Mononuclear cell (primary cell): Measurements from ENCODE around the gene AUTS2. TPM values are rescaled to one million over a fixed set of nuclear protein-coding genes. Genes with fewer than 3 reads are reported as not detected.

ENCODE experiments used
- H3K27me3 ChIP-seq: 2 replicates; pipeline ENCODE4 v1.6.0; 2011; ENCODE audit warnings: low read length, control low read depth; ENCODE audit not compliant: insufficient read depth
- H3K4me1 ChIP-seq: 2 replicates; pipeline ENCODE4 v1.5.1; 2011; ENCODE audit warnings: mild to moderate bottlenecking, low read length, control low read depth; ENCODE audit not compliant: insufficient read depth
- H3K4me3 ChIP-seq: 2 replicates; pipeline ENCODE4 v1.5.1; 2011; ENCODE audit warnings: mild to moderate bottlenecking, low read length, moderate library complexity
- H3K9me3 ChIP-seq: 2 replicates; pipeline ENCODE4 v1.5.1; 2011; ENCODE audit warnings: low read depth, mild to moderate bottlenecking, control low read depth, low read length
- total RNA-seq: library from RNA; depleted of rRNA; stranded (reverse); fragments of >200 nt; gene quantifications from one replicate; pipeline ENCODE4 v1.2.3, GENCODE V29; 2012

AUTS2 gene
- total RNA-seq, 1 donor, result 16.5 TPM

- H3K9me3 ChIP-seq, result no peaks in the 10 kb centered on the region
- no peak overlapping the region for H3K4me3 ChIP-seq
- H3K4me1 ChIP-seq, result no peaks in the 10 kb centered on the region
- H3K27me3 ChIP-seq, result no peaks in the 10 kb centered on the region
These were observed 506.0 kb downstream of the AUTS2 start for GRCh38 chr7:70104243-70104642.

DNA sequence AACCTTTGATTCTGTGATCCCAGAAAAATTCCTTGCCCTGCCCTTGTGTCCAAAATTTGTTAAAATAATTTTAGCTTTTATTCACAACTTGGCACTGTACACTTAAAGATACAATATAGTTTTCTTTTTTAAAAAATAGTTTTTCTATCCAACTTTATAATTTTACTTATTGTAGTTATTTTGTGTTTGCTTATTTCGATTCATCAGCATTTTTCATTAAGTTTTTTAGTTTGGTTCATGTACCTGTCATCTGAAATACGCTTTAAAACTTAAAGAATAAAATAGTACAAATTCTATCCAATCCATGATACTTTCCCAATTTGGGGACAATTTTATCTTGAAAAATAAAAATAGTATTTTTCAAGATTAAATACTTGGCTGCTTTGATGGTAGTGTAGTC is 514.8 kb downstream of the AUTS2 start:
- Histone ChIP-seq H3K4me1 (no peaks in the 10 kb centered on the region), H3K27me3 (no peaks in the 10 kb centered on the region), H3K9me3 (no peaks in the 10 kb centered on the region), H3K4me3 (no peak overlapping the region)

DNA sequence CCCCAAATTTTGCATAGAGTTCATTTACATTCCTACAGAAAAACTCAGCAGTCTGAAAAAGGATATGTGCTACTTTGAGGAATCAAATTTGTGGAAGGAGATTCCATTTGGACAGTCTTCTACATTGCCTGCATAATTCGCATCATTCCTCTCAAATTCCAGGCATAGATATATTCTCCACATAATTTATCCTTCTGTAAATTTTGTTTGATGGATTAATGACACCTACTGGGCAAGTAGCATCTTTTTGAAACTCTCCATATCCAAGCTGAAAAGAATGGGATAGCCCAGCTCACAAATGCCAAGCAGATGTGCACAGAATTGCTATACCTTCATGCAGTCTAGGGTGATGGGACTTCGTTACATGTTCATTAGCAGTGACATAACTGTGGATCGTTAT is 515.3 kb downstream of the AUTS2 start:
- no peaks in the 10 kb centered on the region for H3K27me3 ChIP-seq
- no peak overlapping the region for H3K4me3 ChIP-seq
- H3K4me1 ChIP-seq, result no peaks in the 10 kb centered on the region
- H3K9me3 ChIP-seq, result no peaks in the 10 kb centered on the region

GRCh38 chr7:70114806-70115205 is 516.5 kb downstream of the AUTS2 start:
- Histone ChIP-seq H3K27me3 (no peaks in the 10 kb centered on the region), H3K4me3 (no peak overlapping the region), H3K9me3 (no peaks in the 10 kb centered on the region), H3K4me1 (no peaks in the 10 kb centered on the region)

- H3K9me3 ChIP-seq, result no peaks in the 10 kb centered on the region
- no peaks in the 10 kb centered on the region for H3K4me1 ChIP-seq
- H3K4me3 ChIP-seq, result no peak overlapping the region
- no peaks in the 10 kb centered on the region for H3K27me3 ChIP-seq
These were observed 518.0 kb downstream of the AUTS2 start for GRCh38 chr7:70116244-70116643.

GRCh38 chr7:70116867-70117266 is 518.6 kb downstream of the AUTS2 start:
- H3K4me1 ChIP-seq, result no peaks in the 10 kb centered on the region
- no peak overlapping the region for H3K4me3 ChIP-seq
- H3K27me3 ChIP-seq, result no peaks in the 10 kb centered on the region
- peaks cover 6% of the 10 kb centered on the region for H3K9me3 ChIP-seq

- H3K27me3 ChIP-seq, result no peaks in the 10 kb centered on the region
- no peaks in the 10 kb centered on the region for H3K4me1 ChIP-seq
- H3K9me3 ChIP-seq, result peaks cover 17% of the 10 kb centered on the region
- H3K4me3 ChIP-seq, result no peak overlapping the region
These were observed 522.6 kb downstream of the AUTS2 start for GRCh38 chr7:70120851-70121250.

- H3K4me1 ChIP-seq, result no peaks in the 10 kb centered on the region
- no peaks in the 10 kb centered on the region for H3K27me3 ChIP-seq
- H3K4me3 ChIP-seq, result no peak overlapping the region
- no peaks in the 10 kb centered on the region for H3K9me3 ChIP-seq
These were observed 533.5 kb downstream of the AUTS2 start for GRCh38 chr7:70131817-70132216.

- H3K9me3 ChIP-seq, result no peaks in the 10 kb centered on the region
- no peaks in the 10 kb centered on the region for H3K27me3 ChIP-seq
- no peaks in the 10 kb centered on the region for H3K4me1 ChIP-seq
- H3K4me3 ChIP-seq, result no peak overlapping the region
These were observed 534.1 kb downstream of the AUTS2 start for GRCh38 chr7:70132226-70132851.

DNA sequence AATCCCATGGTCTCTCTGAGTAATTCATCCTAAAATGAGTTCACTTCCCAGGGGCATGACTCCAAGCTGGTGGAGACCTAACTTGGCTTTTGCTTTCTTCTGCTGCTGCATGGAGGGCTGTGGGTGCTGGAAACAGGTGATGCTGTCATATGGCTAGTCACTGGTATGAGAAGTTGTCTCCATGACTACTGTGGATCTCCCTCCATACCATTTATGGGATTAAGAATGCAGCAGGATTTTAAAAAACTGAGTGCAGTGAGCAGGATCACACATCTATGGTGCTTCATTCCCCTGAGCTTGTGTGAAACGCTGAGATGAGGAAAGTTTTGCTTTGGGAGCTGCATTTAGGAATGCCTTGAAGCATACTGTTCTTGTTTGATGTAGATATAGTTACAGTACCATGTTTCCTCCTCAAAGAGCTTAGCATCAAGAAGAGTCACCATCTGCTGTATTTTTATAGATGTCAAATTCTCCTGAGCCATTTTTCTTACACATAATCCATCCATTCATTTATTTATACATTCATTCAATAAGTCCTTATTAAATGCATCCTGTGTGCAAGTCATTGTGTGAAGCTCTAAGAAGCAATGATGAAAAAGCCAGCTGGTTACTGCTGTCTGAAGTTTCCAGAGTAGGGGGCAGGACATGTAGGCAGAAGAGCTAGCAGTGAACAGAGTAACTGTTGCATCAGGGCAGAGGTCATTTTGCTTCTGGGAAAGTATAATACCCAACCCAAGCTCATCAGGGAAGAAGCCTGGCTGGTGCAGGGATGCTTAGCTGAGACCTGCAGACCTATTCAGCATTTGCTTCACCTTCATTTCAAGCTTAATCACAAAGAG is 534.8 kb downstream of the AUTS2 start:
- Histone ChIP-seq H3K9me3 (no peaks in the 10 kb centered on the region), H3K4me3 (no peak overlapping the region)

DNA sequence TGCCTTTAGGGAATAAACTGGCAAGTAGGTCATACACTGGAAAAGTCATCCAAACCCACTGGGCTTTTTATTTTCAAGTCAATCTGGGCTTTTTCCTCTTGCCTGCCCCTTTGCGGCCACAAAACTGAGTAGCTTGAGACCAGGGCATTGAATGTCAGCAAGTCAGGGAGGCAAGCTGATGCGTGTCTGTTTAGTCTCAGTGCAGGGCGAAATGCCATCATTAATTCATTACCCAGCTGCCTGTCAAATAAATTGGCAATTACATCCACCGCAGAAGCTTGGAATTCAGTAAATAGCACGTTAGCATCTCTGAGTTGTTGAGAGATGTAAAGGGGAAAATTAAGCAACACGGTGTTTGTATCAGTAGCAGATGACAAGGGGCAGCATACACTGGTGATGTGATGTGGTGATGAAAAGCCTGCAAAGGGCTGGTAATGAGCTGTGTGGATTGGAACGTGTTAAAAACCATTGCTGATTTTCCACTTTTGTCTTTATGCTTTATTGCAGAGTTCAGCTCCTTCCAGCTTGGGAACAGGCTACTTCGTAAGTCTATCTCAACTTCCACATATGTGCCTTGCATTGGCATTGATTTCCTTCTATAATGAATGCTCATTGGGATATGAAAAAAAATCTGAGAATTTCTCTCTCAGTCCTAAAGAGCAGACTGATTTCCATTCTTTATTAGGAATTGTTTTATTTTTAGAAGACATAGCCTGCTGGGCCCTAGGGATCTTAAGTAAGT is 535.9 kb downstream of the AUTS2 start:
- H3K4me1 ChIP-seq, result no peaks in the 10 kb centered on the region
- H3K27me3 ChIP-seq, result no peaks in the 10 kb centered on the region
- H3K4me3 ChIP-seq, result no peak overlapping the region
- no peaks in the 10 kb centered on the region for H3K9me3 ChIP-seq

More for the DNA sequence above, 534.8 kb downstream of the AUTS2 start:
- H3K4me1 ChIP-seq, result no peaks in the 10 kb centered on the region
- no peaks in the 10 kb centered on the region for H3K27me3 ChIP-seq

DNA sequence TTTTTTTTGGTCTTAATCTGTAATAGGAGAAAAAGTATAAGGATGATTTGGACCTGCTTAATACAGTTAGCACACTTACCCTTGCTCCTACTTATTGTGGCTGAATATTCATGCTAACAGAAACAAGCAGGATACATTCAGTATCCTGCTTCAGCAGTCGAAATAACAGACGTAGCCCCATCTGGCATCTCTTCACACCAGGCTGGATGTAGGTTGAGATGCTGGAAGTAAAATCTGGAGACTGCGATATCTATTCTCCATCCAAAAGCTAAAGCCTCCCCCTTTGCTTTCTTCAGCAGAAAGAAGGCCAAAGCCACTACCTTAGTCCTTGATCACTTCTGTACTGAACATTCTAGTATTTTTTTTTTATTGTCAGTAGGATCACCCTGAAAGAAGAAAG is 537.4 kb downstream of the AUTS2 start:
- no peak overlapping the region for H3K4me3 ChIP-seq

DNA sequence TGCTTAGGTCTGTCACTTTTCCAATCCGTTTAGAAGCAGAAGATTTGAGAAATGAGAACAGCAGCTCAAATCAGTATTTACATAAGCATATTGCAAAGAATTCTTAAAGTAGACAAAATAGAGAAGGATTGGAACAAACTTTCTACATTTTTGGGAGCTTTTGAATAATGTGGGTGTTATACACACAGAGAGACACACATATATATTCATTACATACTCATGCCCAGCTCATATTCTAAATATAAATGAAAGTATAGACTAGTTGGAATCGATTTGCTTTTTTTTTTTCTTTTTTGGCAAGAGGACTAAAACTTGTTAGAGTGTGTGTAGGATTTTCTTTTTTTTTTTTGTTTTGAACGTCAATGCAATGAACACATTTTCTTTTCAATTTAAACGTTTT is 538.9 kb downstream of the AUTS2 start:
- no peak overlapping the region for H3K4me3 ChIP-seq
- H3K4me1 ChIP-seq, result no peaks in the 10 kb centered on the region
- H3K27me3 ChIP-seq, result no peaks in the 10 kb centered on the region
- H3K9me3 ChIP-seq, result no peaks in the 10 kb centered on the region

More for the DNA sequence above, 537.4 kb downstream of the AUTS2 start:
- H3K4me1 ChIP-seq, result no peaks in the 10 kb centered on the region
- H3K9me3 ChIP-seq, result no peaks in the 10 kb centered on the region
- no peaks in the 10 kb centered on the region for H3K27me3 ChIP-seq

GRCh38 chr7:70142247-70142932 is 544.1 kb downstream of the AUTS2 start:
- Histone ChIP-seq H3K4me1 (no peaks in the 10 kb centered on the region), H3K4me3 (no peak overlapping the region), H3K27me3 (no peaks in the 10 kb centered on the region), H3K9me3 (no peaks in the 10 kb centered on the region)
